Ureter (tissue), 1 donor: Measurements from ENCODE around the gene DDX28. TPM values are rescaled to one million over a fixed set of nuclear protein-coding genes. Genes with fewer than 3 reads are reported as not detected.

Experiments used
- DNase-seq: peaks from one replicate; pipeline ENCODE4 v3.0.0-alpha.2; 2020; ENCODE audit warnings: low spot score
- total RNA-seq: library from RNA; stranded (reverse); gene quantifications from one replicate; pipeline ENCODE4 v1.2.4, GENCODE V29; 2023
- donor health status: DM: yes; HTN: yes; CAD: no.

Gene DDX28, protein sequence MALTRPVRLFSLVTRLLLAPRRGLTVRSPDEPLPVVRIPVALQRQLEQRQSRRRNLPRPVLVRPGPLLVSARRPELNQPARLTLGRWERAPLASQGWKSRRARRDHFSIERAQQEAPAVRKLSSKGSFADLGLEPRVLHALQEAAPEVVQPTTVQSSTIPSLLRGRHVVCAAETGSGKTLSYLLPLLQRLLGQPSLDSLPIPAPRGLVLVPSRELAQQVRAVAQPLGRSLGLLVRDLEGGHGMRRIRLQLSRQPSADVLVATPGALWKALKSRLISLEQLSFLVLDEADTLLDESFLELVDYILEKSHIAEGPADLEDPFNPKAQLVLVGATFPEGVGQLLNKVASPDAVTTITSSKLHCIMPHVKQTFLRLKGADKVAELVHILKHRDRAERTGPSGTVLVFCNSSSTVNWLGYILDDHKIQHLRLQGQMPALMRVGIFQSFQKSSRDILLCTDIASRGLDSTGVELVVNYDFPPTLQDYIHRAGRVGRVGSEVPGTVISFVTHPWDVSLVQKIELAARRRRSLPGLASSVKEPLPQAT
- 15.5 TPM for total RNA-seq

DNA sequence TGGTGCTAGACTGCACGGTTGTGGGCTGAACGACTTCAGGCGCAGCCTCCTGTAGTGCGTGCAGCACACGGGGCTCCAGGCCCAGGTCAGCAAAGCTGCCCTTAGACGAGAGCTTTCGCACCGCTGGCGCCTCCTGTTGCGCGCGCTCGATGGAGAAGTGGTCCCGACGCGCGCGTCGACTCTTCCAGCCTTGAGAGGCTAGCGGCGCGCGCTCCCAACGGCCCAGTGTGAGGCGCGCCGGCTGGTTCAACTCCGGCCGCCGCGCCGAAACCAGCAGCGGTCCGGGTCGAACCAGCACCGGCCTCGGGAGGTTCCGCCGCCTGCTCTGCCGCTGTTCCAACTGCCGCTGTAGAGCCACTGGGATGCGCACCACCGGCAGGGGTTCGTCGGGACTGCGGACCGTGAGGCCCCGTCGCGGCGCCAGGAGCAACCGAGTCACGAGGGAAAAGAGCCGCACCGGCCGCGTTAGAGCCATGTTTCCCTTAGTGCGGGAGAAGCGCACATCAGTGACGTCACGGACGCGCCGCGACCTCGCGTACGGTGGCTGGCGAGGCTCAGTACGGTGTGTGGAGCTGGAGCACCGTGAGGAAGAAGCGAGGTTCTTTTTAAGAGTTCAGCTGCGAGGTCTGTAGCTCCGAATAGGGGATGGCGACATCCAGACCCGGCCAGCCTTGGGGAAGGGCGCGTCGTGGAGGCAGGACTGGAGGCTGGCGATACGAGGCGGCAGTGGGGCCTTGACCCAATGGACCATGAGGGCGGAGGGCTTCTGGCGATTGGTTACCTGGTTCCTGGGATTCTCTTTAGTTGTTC, at the start of gene DDX28, which contains the start of gene DUS2:
Gene DDX28, minus strand, starts transcription at position 505 of the 810 bp plus-strand sequence. Its CDS starts 30 bp downstream, at position 475.
Gene DUS2, plus strand, starts transcription at position 557 of the 810 bp plus-strand sequence. CDS start 14,740 bp downstream, outside the sequence.
- DNase-seq: peak; percentile 94

DNA sequence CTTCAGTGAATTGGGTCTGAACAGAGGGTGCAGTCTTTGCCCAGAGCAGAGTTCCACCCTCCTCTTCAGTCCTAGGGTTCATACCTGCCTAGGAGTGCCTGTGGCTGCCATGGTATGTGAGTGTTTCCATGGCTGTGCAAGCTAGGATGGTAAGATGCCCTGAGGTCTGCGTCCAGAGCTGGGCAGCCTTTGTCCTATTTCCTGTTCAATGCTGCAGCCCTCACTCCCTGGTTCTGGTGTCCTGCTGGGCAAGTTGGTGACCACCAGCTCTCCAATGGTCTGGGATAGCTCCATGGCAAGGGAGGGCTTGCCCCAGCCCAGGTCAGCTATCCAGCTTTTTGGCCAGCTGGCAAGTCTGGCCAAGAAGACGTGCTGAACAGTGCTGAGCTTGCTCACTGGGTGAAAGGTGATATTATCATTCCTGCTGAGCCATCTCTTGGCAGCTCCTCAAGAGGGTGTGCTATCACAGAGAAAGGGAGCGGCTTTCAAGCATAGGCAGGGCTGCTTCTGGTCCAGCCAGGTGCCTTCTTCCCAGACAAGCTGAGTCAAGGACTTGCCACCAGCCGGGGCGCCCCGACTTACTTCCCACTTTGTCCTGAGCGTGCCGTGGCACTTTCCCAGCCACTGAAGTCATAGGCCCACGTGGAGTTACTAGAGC, 49.1 kb upstream of the DDX28 start:
- peak; percentile 68 for DNase-seq

DNA sequence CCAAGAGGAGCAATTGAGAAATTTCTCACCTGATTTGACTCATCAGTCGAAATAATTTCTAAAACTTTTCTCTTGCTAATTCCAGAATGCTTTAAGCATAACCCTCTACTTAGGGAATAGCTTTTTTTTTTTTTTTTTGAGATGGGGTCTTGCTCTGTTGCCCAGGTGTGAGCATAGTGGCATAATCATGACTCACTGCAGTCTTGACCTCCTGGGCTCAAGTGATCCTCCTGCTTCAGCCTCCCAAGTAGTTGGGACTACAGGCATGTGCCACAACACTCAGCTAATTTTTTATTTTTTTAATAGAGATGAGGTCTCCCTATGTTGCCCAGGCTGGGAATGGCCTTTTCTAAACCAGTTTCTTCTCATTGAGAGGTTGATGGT, 48.5 kb upstream of the DDX28 start:
- no peak for DNase-seq

DNA sequence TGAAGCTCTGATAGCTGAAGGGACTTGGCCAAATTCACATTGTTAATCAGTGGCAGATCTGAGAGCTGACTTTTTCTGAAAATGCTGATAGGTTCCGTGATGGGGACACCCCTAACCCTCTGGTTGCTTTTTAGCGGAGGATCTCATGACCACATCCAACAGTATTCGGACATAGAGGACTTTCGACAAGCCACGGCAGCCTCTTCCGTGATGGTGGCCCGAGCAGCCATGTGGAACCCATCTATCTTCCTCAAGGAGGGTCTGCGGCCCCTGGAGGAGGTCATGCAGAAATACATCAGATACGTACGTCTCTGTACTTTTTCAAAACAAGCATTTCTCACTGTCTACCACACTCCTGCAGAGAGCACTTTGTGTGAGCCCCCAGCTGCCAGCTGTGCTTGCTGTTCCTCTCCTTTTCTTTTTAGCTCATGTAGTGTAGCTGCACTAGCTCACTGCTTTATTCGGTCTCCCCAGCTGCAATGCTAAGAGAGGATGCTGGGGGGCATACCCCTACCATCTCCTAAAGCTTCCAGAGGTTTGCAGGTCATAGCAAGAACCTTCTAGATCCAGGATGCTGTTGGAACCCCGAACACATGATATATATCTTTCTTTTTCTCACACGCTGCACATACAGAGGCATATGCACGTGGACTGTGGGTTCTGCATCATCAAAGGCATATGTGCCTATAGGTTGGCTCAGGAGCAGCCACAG, 47.9 kb upstream of the DDX28 start:
- no peak for DNase-seq

DNA sequence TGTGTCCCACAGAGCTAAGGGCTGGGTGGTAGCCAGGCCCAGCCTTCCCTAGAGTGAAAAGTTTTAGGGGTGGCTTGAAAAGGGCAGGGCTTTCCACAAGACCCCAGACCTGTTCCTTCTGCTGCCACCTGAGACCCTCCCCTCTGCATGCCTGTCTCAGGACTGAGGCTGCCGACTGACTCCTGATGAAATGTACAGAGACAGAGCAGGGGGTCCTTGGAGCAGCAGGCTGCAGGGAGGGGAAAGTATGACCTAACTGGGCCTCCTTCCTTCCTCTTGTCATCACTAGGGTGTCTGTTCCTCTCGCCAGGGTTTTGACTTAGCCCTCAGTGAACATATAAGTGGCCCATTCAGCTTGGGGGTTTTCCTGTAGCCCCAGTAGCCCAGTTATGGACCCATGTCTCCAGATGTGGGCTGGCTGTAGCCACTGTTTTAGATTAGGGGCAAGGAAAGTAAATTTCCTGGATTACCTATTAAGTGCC, 47.3 kb upstream of the DDX28 start:
- no peak for DNase-seq

DNA sequence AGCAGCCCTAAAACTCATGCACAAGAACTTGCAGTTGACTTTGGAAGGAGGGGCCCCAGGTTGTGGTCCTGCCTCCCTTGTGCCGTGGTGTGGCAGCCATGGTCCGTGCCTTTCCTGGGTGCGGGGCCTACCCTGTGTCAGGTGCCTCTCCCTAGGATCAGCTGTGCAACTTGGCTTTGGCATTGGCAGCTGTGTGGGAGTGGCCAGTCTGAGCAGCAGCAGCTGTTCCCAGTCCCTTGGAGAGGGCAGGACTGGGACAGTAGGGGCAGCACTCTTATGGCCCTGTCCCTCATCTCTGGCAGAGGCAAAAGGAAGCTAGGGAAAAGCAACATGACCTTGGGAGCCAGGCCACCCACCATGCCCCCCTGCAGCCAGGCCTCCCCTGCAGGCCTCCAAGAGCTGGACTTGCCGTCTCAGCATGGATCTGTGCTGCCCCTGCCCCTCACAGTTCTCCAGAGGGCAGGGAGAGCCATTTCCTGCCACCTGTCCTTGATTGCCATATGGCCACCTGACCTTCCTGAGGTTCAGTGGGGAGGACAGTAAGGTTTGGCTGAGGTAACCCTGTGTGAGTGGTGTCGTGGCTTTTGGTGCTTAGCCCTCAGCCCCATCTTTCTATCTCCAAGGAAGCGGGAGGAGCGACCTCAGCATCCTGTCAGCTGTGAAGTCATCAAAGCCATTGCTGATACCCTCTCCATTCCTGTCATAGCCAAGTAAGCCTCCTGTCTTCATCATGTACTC, 46.6 kb upstream of the DDX28 start:
- no peak for DNase-seq

DNA sequence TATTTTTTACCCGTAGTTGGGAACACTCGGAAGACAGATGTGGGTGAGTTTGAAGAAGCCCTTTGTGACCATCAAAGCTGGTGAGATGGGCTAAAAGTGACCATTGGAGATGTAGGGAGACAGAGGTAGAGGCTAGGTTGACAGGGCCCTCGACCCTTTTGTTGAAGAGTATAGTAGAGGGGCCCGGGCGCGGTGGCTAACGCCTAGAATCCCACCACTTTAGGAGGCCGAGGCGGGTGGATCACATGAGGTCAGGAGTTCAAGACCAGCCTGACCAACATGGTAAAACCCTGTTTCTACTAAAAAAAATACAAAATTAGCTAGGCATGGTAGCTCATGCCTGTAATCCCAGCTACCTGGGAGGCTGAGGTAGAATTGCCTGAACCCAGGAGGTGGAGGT, 45.9 kb upstream of the DDX28 start:
- no peak for DNase-seq

DNA sequence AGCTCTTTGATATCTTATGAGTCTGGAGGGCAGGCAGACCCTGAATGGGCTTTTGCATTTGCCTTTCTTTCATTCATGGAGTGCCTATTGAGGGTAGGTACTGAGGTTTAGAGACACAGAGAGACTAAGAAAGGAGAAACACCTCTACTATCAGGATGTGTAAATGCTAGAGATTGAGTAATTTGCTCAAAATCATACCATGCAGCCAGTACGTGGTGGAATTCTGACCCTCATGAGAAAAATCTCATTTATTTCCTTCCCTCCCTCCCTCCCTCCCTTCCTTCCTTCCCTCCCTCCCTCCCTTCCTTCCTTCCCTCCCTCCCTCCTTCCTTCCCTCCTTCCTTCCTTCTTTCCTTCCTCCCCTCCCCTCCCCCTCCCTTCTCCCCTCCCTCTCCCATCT, 43.7 kb upstream of the DDX28 start:
- no peak for DNase-seq

DNA sequence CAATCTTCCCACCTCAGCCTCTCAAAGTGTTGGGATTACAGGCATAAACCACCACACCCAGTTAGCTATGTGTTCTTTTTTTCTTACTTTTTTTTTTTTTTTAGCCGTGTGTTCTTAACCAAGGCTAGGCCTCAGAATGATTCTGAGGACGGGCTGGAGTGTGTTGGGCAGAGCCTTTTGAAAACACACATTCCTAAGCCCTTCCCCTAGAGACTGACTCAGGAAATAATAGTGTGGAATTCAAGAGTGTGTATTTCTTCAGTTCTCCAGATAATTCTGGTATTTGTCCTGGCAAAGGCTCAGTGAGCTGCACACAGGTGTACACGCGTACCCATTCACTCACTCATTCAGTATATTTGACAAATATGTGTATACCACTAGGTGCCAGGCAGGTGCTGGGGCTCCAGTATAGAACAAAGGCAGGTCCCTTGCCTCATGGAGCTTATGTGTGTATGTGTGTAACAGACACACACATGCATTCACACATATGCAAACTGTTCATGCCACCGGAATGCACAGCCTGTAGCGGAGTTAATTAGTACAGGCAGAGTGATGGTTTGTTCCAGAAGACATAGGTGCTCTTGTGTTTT, 42.8 kb upstream of the DDX28 start:
- no peak for DNase-seq

DNA sequence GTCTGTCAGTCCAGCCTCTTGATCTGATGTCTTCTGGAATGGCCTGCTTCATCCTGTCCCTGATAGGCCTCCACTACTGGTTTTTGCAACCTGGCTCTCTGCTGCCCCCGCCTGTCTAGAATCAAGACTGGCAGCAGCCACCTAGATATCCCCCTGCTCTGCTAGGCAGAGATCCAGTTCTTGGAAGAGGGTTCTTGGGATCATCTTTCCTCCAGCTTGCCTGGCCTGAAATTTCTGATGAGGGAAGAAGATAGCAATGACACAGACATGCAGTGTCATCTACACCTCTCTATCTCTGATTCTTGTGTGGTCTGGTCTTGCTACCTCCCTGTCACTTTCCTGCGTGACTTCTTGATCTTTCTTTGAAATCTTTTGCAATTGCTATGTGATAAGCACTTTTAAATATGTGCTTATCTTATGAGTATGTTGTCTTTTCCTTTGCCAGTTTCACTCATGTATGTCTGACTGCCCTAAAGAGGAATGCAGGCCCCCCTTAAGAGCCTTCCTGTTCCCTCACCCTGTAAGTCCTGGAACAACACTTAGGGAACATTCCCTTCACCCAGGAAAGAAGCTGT, 41.8 kb upstream of the DDX28 start:
- peak; percentile 82 for DNase-seq

DNA sequence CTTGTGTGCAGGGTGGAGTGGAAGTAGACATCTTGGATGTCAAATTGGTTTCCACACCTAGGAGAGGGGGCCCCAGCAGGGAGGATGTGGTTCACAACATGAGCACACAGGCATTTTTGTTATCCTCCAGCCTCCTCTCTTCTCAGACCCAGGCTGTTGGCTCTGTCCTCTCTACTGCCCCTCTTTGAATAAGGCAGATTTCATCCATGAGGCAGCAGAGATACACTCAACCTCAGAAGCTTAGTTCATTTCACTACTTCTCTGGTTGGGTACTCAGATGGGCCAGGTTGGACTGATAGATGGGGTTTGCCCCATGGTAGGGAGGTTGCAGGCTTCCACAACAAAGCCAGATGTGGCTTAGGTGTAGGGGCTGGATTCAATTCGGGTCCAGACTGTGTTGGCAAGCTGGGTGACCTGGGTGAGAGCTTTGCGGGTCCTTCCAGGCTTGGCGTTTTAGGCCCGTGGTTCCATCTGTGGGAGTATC, 39.9 kb upstream of the DDX28 start:
- DNase-seq: no peak

DNA sequence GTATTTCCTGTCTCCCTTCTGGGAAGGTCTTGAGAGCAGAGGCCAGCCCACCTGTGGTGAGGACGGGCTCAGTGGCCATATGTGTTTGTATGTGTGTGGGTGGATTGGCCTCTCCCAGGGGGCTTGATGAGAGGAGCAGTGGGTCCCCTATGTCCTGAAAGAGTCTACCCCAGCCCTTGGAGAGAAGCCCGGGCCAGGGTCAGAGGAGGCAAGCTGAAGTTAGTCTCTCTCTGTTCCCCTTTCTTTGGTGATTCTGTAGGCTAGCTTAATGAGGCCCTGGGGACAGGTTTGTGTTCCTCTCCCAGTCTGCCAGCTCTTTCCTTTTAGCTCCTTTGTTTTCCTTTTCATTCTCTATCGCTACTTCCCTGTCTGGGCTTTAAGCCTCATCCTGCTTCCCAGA, 38.4 kb upstream of the DDX28 start:
- no peak for DNase-seq

DNA sequence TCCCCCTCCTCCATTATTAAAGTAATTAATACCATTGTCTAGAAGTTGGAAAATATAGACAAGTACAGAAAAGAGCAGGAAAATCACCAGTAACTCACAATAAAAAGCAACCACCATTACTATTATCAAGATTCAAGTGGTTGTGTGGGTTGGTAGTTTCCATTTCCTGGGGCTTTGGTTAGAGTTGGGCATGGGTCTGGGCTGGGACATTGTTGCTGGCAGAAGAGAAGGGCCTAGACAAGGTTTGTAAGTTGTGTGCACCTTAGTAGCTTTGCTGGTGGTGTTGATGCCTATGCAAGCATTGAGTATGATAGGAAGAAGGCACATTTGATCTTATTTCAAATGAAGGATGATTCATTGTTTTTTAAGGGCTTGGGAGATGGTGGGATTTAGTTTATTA, 36.8 kb upstream of the DDX28 start:
- DNase-seq: no peak

DNA sequence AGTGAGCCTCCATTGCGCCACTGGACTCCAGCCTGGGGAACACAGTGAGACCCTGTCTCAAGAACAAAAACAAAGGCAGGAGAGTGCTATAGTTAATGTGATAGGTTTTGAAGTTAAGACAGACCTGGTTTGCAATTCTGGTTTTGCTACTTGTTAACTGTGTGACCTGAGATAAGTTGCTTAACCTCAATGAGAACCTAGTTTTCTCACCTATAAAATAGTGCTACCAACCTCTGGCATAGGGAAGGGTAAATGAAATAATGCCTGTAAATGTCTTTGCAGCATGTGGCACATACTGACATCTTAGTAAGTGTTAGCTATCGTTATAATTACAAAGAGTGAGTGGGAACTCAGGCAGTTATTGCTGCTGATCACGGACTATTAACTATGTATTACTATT, 32.4 kb upstream of the DDX28 start:
- no peak for DNase-seq

DNA sequence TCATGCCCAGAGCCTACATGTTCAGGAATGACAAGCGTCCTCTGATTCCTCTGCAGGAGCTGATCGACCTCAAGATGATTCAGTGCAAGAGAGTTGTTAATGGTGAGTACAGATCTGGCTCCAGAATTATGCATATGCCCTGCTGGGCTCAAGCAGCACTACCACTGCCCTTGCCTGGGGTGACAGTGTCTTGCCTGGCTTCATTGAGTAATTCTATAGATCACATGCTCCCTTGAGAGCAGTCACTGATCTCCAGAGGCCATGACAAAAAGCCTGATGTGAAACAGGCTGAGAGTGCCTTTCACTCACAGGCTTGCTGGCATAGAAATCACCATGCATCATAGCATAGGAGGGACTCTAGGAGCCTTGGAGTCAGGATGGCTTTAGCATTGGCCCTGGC, 26.4 kb upstream of the DDX28 start:
- DNase-seq: no peak

DNA sequence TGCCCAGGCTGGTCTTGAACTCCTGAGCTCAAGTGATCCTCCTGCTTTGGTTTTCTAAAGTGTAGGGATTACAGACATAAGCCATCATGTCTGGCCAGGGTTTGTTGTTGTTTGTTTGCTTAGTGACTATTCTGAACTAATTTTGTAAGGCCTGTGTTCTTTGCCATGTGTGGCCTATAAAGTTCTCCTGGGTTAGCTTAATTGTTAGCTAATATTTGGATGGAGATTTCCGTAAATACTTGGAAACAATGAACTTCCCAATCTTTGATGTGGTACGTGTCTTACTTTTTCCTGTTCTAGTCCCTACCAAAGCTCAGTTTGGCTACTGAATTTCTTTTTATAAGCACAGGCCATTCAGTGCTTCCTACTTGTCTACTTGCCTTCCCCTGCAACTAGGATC, 25.0 kb upstream of the DDX28 start:
- DNase-seq: no peak

DNA sequence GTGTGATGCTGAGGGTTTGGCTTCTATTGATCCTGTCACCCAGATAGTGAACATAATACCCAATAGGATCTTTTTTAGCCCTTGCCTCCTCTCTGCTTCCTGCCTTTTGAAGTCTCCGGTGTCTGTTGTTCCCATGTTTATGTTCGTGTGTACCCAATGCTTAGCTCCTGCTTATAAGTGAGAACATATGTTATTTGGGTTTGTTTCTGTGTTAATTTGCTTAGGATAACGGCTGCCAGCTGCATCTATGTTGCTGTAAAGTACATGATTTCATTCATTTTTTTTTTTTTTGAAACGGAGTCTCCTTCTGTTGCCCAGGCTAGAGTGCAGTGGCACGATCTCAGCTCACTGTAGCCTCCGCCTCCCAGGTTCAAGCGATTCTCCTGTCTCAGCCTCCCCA, 23.1 kb upstream of the DDX28 start:
- DNase-seq: no peak

DNA sequence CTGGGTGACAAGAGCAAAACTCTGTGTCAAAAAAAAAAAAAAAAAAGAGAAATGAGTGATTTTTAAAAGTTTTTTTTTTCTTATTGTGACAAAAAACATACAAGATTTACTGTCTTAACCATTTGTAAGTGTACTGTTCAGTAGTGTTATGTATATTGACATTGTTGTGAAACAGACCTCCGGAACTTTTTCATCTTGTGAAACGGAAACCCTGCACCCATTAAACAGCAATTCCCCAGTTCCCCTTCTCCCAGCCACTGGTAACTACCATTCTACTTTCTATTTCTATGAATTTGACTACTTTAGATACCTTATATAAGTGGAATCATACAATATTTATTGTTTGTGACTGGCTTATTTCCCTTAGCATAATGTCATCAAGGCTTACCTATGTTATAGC, 18.8 kb upstream of the DDX28 start:
- no peak for DNase-seq

DNA sequence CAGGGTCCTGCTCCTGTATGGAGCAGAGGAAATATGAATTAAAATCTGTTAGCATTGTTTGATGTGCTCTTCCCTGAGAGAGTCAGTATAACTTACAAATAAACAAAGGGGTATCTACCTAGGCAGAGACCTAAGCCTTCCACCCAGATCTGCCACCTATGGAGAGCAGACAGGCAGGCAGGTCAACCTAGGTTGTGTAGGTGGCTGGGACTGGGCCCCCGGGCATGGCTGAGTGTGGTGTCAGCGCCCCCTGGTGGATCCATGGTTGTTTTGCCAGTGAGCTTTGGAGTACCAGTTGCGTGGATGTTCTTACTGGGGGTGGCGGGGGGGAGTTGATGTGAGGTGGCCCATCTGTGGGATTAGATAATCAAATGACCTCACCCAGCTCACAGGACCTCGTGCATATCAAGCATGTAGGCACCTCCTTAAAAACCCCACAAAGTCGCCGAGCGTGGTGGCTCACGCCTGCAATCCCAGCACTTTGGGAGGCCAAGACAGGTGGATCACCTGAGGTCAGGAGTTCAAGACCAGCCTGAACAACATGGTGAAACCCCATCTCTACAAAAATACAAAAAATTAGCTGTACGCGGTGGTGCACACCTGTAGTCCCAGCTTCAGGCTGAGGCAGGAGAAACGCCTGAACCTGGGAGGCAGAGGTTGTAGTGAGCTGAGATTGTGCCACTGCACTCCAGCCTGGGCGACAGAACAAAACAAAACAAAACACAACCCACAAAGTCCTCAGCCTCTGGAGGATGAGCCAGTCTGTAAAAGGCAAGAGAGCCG, 17.7 kb upstream of the DDX28 start:
- peak; percentile 87 for DNase-seq
